ENCODE results near the gene MED12L. TPM values are rescaled to one million over a fixed set of nuclear protein-coding genes. Genes with fewer than 3 reads are reported as not detected.

The MED12L gene
- total and polyA plus RNA-seq, 4 experiments from 2014 or later: 0.35 to 0.78 TPM; not detected in 2

DNA sequence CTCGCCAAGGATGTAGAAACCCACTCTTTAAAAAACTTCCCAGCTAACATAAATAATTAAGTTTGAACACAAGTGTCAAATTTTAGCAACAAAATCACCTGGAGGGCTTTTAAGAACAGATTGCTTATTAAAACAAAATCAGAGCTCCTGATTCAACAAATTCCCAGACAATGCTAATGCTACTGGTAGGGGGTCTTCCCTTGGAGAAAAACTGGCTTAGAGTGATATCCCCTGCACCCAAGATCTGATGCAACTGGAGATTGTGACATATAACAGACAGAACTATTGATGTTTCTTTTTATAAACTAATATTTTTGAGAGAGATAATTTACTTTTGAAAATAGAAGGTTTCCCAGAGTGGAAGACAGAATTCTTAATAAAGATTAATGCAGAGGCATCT is 355.5 kb downstream of the MED12L start:
- Histone ChIP-seq H3K4me3 (ENCODE audit: low read length in 2 of 2) (no peak overlapping the region), H3K36me3 (ENCODE audit: insufficient read depth, low read length) (no peaks in the 10 kb centered on the region), H3K9me3 (ENCODE audit: control insufficient read depth in 1 of 2, low read length in 2 of 2) (no peaks in the 10 kb centered on the region), H3K27ac (ENCODE audit: low read depth, low read length) (no peak overlapping the region), H3K4me1 (ENCODE audit: insufficient read depth, low read length) (no peaks in the 10 kb centered on the region), H3K27me3 (ENCODE audit: insufficient read depth, low read length) (no peaks in the 10 kb centered on the region)
- Mint-ChIP-seq H3K27me3 (peaks cover 2 to 4% of the 10 kb centered on the region in 2 donors), H3K27ac (no peak overlapping the region), H3K4me3 (no peak overlapping the region), H3K9me3 (no peaks in the 10 kb centered on the region), H3K36me3 (no peaks in the 10 kb centered on the region), H3K4me1 (no peaks in the 10 kb centered on the region)
- ChIA-PET POLR2A (ENCODE audit: partially characterized antibody) (no interaction called here), CTCF (ENCODE audit: partially characterized antibody) (interaction anchor here (0.7 to 2.1 kb wide), 7 partner anchors 8 to 1085 kb away, joined by 3 to 7 read pairs (median 4); no protein-coding TSS in a partner anchor)
- intact Hi-C loops (cut with micrococcal nuclease): loop anchor here (1.0 kb wide), 1 partner anchor 398 kb away; no protein-coding TSS in a partner anchor
- DNase-seq: no peak

DNA sequence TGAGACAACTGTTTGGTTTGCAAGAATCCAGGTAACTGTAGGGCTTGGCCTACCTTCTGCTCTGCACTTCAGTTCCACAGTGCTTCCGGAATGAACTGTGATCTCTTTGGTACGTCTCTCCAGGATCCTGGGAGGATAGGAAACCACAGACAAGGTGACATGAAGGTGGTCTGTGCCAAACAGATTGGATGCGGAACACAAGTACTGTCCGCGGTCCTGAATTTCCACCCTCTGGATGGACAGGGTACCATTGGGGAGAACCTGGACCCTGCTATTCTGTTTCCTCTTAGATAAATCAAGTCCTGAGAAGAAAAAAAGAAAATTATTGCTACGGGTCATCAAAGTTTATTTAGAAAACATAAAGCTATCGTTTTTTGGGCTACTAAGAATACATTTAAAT is 358.1 kb downstream of the MED12L start:
- Mint-ChIP-seq H3K4me3 (no peak overlapping the region), H3K36me3 (no peaks in the 10 kb centered on the region), H3K27ac (no peak overlapping the region), H3K9me3 (no peaks in the 10 kb centered on the region), H3K27me3 (peaks cover 5 to 15% of the 10 kb centered on the region in 2 donors), H3K4me1 (no peaks in the 10 kb centered on the region)
- Histone ChIP-seq H3K27ac (ENCODE audit: low read depth, low read length) (no peak overlapping the region), H3K9me3 (ENCODE audit: control insufficient read depth in 1 of 2, low read length in 2 of 2) (no peaks in the 10 kb centered on the region), H3K4me3 (ENCODE audit: low read length in 2 of 2) (no peak overlapping the region), H3K36me3 (ENCODE audit: insufficient read depth, low read length) (no peaks in the 10 kb centered on the region), H3K27me3 (ENCODE audit: insufficient read depth, low read length) (no peaks in the 10 kb centered on the region), H3K4me1 (ENCODE audit: insufficient read depth, low read length) (no peaks in the 10 kb centered on the region)
- intact Hi-C loops (cut with micrococcal nuclease): no loop called here
- DNase-seq: no peak
- ChIA-PET POLR2A (ENCODE audit: partially characterized antibody) (no interaction called here), CTCF (ENCODE audit: partially characterized antibody) (no interaction called here)

DNA sequence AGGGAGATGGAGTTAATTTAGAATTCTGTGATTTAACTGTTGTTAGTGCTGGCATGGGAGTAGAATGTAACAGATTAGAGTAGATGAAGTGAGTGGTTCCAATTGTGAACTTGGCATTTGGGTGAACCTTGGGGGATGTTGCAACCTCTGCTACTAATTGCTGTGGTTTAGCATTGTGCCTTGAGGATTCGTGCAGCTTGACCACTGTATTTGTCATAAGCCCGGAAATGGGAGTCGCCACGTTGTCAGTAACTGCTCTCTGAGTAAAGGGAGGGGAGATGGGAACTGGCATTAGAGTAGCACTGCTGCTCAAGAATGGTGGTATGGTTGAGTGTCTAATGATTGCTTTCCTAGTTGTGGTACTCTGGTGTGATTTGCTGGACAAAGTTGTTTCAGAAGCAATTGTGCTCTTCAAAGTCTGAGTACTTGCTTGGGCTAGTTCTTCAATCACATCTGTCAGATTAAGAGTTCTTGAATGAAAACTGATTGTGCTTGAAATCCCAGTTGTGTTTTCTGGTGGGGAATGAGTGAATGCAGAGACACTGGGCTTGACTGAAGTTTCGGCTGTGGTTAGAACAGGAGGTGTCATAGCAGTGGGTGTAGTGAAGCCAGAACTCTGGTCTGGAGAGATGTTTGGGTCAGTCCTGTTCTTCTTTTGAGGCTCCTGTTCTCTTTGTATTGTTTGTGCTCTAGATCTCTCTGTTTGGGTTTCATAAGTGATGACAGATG is 360.0 kb downstream of the MED12L start:
- H3K27ac ChIP-seq (ENCODE audit: low read depth, low read length): no peak overlapping the region
- intact Hi-C loops (cut with micrococcal nuclease): no loop called here
- Mint-ChIP-seq H3K4me1 (no peaks in the 10 kb centered on the region), H3K36me3 (no peaks in the 10 kb centered on the region), H3K4me3 (no peak overlapping the region), H3K9me3 (no peaks in the 10 kb centered on the region), H3K27ac (no peak overlapping the region), H3K27me3 (peaks cover 6 to 17% of the 10 kb centered on the region in 2 donors)
- no peaks in the 10 kb centered on the region for H3K27me3 ChIP-seq (ENCODE audit: insufficient read depth, low read length)
- ChIA-PET CTCF (ENCODE audit: partially characterized antibody) (interaction anchor here (0.9 to 1.1 kb wide), 2 partner anchors 11 to 22 kb away, joined by 3 read pairs; no protein-coding TSS in a partner anchor), POLR2A (ENCODE audit: partially characterized antibody) (no interaction called here)
- no peaks in the 10 kb centered on the region for H3K36me3 ChIP-seq (ENCODE audit: insufficient read depth, low read length)
- no peak for DNase-seq
- no peaks in the 10 kb centered on the region for H3K4me1 ChIP-seq (ENCODE audit: insufficient read depth, low read length)
- H3K4me3 ChIP-seq (ENCODE audit: low read length in 2 of 2): no peak overlapping the region
- no peaks in the 10 kb centered on the region for H3K9me3 ChIP-seq (ENCODE audit: control insufficient read depth in 1 of 2, low read length in 2 of 2)

DNA sequence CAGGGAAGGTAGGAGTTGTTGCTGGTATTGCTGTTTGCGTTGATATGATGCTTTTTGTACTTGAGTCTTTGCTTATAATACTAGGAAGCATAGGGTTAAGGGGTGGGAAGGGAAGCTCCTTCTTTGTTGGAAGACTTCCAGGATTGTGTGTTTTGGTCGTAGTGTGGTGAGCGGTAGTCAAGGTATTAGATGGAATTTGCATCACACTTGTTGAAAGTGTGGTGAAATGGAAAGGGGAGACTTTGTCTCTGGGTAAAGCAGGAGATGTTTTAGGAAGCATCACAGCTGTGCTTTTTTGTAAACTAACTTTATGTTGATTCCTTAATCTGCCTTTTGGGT is 360.5 kb downstream of the MED12L start:
- no peaks in the 10 kb centered on the region for H3K4me1 Mint-ChIP-seq
- no peak overlapping the region for H3K4me3 Mint-ChIP-seq
- no peaks in the 10 kb centered on the region for H3K36me3 Mint-ChIP-seq
- H3K4me1 ChIP-seq (ENCODE audit: insufficient read depth, low read length): no peaks in the 10 kb centered on the region
- H3K9me3 ChIP-seq (ENCODE audit: control insufficient read depth in 1 of 2, low read length in 2 of 2): no peaks in the 10 kb centered on the region
- H3K9me3 Mint-ChIP-seq: no peaks in the 10 kb centered on the region
- H3K27me3 Mint-ChIP-seq: peaks cover 6 to 17% of the 10 kb centered on the region in 2 donors
- H3K27me3 ChIP-seq (ENCODE audit: insufficient read depth, low read length): no peaks in the 10 kb centered on the region
- H3K36me3 ChIP-seq (ENCODE audit: insufficient read depth, low read length): no peaks in the 10 kb centered on the region
- H3K27ac Mint-ChIP-seq: no peak overlapping the region
- DNase-seq: no peak
- ChIA-PET POLR2A (ENCODE audit: partially characterized antibody) (no interaction called here), CTCF (ENCODE audit: partially characterized antibody) (interaction anchor here (0.9 to 1.1 kb wide), 2 partner anchors 11 to 22 kb away, joined by 3 read pairs; no protein-coding TSS in a partner anchor)
- intact Hi-C loops (cut with micrococcal nuclease): no loop called here
- H3K27ac ChIP-seq (ENCODE audit: low read depth, low read length): no peak overlapping the region
- no peak overlapping the region for H3K4me3 ChIP-seq (ENCODE audit: low read length in 2 of 2)

DNA sequence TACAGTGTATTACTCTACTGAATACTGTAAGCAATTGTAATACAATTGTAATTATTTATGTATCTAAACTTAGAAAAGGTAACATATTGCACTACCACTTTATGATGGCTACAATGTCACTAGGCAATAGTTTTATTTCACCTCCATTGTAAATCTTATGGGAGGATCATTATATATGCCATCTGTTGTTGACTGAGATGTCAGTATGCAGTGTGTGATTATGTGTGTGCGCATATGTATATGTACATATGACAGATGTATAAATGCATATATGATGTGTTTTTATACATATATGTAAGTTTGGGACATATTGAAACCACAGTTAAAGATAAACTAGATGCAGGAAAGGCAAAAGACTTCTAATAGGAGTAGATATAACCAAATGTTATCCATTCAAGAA is 366.9 kb downstream of the MED12L start:
- intact Hi-C loops (cut with micrococcal nuclease): no loop called here
- Mint-ChIP-seq H3K27me3 (peaks cover 2 to 13% of the 10 kb centered on the region in 2 donors), H3K4me3 (no peak overlapping the region), H3K27ac (no peak overlapping the region), H3K9me3 (no peaks in the 10 kb centered on the region), H3K4me1 (peaks cover 0 to 3% (median 0%) of the 10 kb centered on the region in 4 donors), H3K36me3 (no peaks in the 10 kb centered on the region)
- H3K4me3 ChIP-seq (ENCODE audit: low read length in 2 of 2): no peak overlapping the region
- ChIA-PET POLR2A (ENCODE audit: partially characterized antibody) (no interaction called here), CTCF (ENCODE audit: partially characterized antibody) (no interaction called here)
- DNase-seq: no peak
- no peaks in the 10 kb centered on the region for H3K4me1 ChIP-seq (ENCODE audit: insufficient read depth, low read length)
- no peaks in the 10 kb centered on the region for H3K9me3 ChIP-seq (ENCODE audit: control insufficient read depth in 1 of 2, low read length in 2 of 2)
- no peak overlapping the region for H3K27ac ChIP-seq (ENCODE audit: low read depth, low read length)
- no peaks in the 10 kb centered on the region for H3K27me3 ChIP-seq (ENCODE audit: insufficient read depth, low read length)
- H3K36me3 ChIP-seq (ENCODE audit: insufficient read depth, low read length): no peaks in the 10 kb centered on the region

DNA sequence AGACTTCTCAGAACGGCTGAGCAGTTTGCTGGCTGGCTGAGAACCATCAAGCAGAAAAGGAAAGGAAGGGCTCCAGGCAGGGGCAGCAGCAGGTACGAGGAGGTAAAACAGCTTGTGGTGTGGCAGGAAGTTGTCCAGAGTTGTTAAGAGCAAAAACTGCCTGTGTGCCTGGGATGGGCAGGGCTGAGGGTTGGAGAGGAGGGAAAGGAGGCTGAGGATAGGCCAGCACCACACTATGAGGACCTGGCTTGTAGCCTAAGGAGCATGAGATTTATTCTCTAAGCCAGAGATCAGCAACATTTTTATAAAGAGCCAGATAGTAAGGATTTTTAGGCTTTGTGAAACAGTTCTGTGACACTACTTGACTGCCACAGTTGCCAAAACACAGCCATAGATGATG is 367.4 kb downstream of the MED12L start:
- Mint-ChIP-seq H3K4me1 (peaks cover 0 to 3% (median 0%) of the 10 kb centered on the region in 4 donors), H3K27ac (no peak overlapping the region), H3K36me3 (no peaks in the 10 kb centered on the region), H3K4me3 (no peak overlapping the region), H3K9me3 (no peaks in the 10 kb centered on the region), H3K27me3 (peaks cover 2 to 13% of the 10 kb centered on the region in 2 donors)
- intact Hi-C loops (cut with micrococcal nuclease): no loop called here
- Histone ChIP-seq H3K36me3 (ENCODE audit: insufficient read depth, low read length) (no peaks in the 10 kb centered on the region), H3K4me3 (ENCODE audit: low read length in 2 of 2) (no peak overlapping the region), H3K27ac (ENCODE audit: low read depth, low read length) (no peak overlapping the region), H3K9me3 (ENCODE audit: control insufficient read depth in 1 of 2, low read length in 2 of 2) (no peaks in the 10 kb centered on the region), H3K4me1 (ENCODE audit: insufficient read depth, low read length) (no peaks in the 10 kb centered on the region), H3K27me3 (ENCODE audit: insufficient read depth, low read length) (no peaks in the 10 kb centered on the region)
- no peak for DNase-seq
- CTCF ChIA-PET (ENCODE audit: partially characterized antibody): interaction anchor here (1.2 kb wide), 2 partner anchors 11 to 15 kb away, joined by 3 to 7 read pairs; no protein-coding TSS in a partner anchor
- POLR2A ChIA-PET (ENCODE audit: partially characterized antibody): no interaction called here

DNA sequence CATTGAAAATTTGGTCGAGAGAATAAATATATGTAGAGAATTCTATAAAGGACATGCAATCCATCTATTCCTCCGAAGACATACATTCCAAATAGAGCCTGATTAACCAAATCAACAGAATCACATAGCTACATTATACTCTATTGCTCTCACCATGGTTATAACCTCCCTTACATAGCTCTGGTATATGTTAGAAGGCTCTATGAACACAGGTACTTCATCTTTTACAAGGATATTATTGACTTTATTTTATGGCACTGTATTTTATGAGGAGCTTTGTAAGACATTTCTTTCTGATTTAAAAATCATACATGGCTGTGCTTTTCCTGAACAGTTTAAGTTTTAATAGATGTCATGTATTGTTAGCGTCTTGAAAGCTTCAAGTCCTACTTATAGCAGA is 370.6 kb downstream of the MED12L start:
- H3K27ac Mint-ChIP-seq: no peak overlapping the region
- CTCF ChIA-PET (ENCODE audit: partially characterized antibody): interaction anchor here (1.2 to 1.5 kb wide), 3 partner anchors 9 to 12 kb away, joined by 3 to 7 read pairs (median 6); no protein-coding TSS in a partner anchor
- H3K4me3 Mint-ChIP-seq: no peak overlapping the region

More for the DNA sequence above, 370.6 kb downstream of the MED12L start:
- Mint-ChIP-seq H3K4me1 (peaks cover 0 to 6% (median 3%) of the 10 kb centered on the region in 4 donors), H3K27me3 (peaks cover 7 to 8% of the 10 kb centered on the region in 2 donors), H3K9me3 (no peaks in the 10 kb centered on the region), H3K36me3 (no peaks in the 10 kb centered on the region)
- DNase-seq: no peak
- H3K27me3 ChIP-seq (ENCODE audit: insufficient read depth, low read length): no peaks in the 10 kb centered on the region
- no peak overlapping the region for H3K27ac ChIP-seq (ENCODE audit: low read depth, low read length)
- intact Hi-C loops (cut with micrococcal nuclease): no loop called here
- POLR2A ChIA-PET (ENCODE audit: partially characterized antibody): no interaction called here
- no peaks in the 10 kb centered on the region for H3K36me3 ChIP-seq (ENCODE audit: insufficient read depth, low read length)
- no peaks in the 10 kb centered on the region for H3K9me3 ChIP-seq (ENCODE audit: control insufficient read depth in 1 of 2, low read length in 2 of 2)
- no peak overlapping the region for H3K4me3 ChIP-seq (ENCODE audit: low read length in 2 of 2)
- H3K4me1 ChIP-seq (ENCODE audit: insufficient read depth, low read length): no peaks in the 10 kb centered on the region

All from CD4-positive, alpha-beta memory T cell (primary cell).